ENCODE results near the gene KCNE5. TPM values are rescaled to one million over a fixed set of nuclear protein-coding genes. Genes with fewer than 3 reads are reported as not detected.
A peak's percentile ranks its signal among the peaks of the same experiment; 100 is the strongest.
"Not testable (repeated sequence)": the region's sequence is repeated elsewhere in the genome, so short reads cannot be mapped to it uniquely, and the experiment has no call there.

KCNE5 gene
- total RNA-seq (2021), result 0.90 and 1.4 TPM in 2 replicates
- Bru-seq, nascent RNA, result percentile 48 among the genes with signal in this experiment
- percentile 60 among the genes with signal in this experiment for BruChase-seq, experiment 1, labeled RNA remaining after a 2-hour chase
- percentile 85 among the genes with signal in this experiment for BruChase-seq, experiment 2, labeled RNA remaining after a 6-hour chase
- long read RNA-seq, result 0 reads

GRCh38 chrX:109624641-109625616 lies at the start of gene KCNE5:
Gene KCNE5 (minus strand): TSS chrX:109625172. CDS start chrX:109625020, 152 bp downstream.
- CTCF ChIA-PET, result no interaction called here
- Histone ChIP-seq H3K9me3 (ENCODE audit: insufficient read depth, low read depth) (no peaks in the 10 kb centered on the region), H3K4me2 (no peak within 1 kb of the TSS), H3K4me1 (replicated peaks; ENCODE audit: insufficient read depth) (no peaks in the 10 kb centered on the region), H3F3A (ENCODE audit: insufficient read depth, low read depth) (no peaks in the 10 kb centered on the region), H3K27ac (no peak within 1 kb of the TSS), H4K20me1 (ENCODE audit: insufficient read depth) (no peaks in the 10 kb centered on the region), H2AFZ (no peak within 1 kb of the TSS), H3K9me2 (ENCODE audit: insufficient read depth) (peaks cover 5% of the 10 kb centered on the region; the same call in 1 of the 2 replicates), H3K4me3 (no peak within 1 kb of the TSS), H3K36me3 (ENCODE audit: low read depth) (no peaks in the 10 kb centered on the region), H3K79me2 (ENCODE audit: low read depth) (no peaks in the 10 kb centered on the region), H3K27me3 (ENCODE audit: insufficient read depth, low read depth) (no peaks in the 10 kb centered on the region)
- intact Hi-C loops (cut with micrococcal nuclease; ENCODE audit: unreplicated experiment), result no loop called here
- TF ChIP-seq CTCF (conservative IDR thresholded peaks at IDR 0.05), result no peak
- TF ChIP-seq EZH2 (IDR thresholded peaks at IDR 0.05; ENCODE audit: low read depth), result no peak
- BruUV-seq (replicated peaks), result no TSS peak
- no peak for DNase-seq
- POLR2A ChIA-PET (ENCODE audit: unreplicated experiment), result no interaction called here

- Histone ChIP-seq H3K4me1 (replicated peaks; ENCODE audit: insufficient read depth) (no peaks in the 10 kb centered on the region), H3F3A (ENCODE audit: insufficient read depth, low read depth) (no peaks in the 10 kb centered on the region), H3K27me3 (ENCODE audit: insufficient read depth, low read depth) (no peaks in the 10 kb centered on the region), H3K9me2 (ENCODE audit: insufficient read depth) (no peaks in the 10 kb centered on the region), H2AFZ (no peak overlapping the region), H3K79me2 (ENCODE audit: low read depth) (no peaks in the 10 kb centered on the region), H3K9me3 (ENCODE audit: insufficient read depth, low read depth) (no peaks in the 10 kb centered on the region), H3K36me3 (ENCODE audit: low read depth) (no peaks in the 10 kb centered on the region; the same call in 1 of the 2 replicates), H3K27ac (no peak overlapping the region), H3K4me3 (no peak overlapping the region), H3K4me2 (no peak overlapping the region), H4K20me1 (ENCODE audit: insufficient read depth) (no peaks in the 10 kb centered on the region)
- ChIA-PET CTCF (no interaction called here), POLR2A (ENCODE audit: unreplicated experiment) (no interaction called here)
- TF ChIP-seq CTCF (conservative IDR thresholded peaks at IDR 0.05) (no peak), EZH2 (IDR thresholded peaks at IDR 0.05; ENCODE audit: low read depth) (no peak)
- BruUV-seq (replicated peaks), result no TSS peak
- DNase-seq, result no peak
- intact Hi-C loops (cut with micrococcal nuclease; ENCODE audit: unreplicated experiment), result no loop called here
These were observed 47.3 kb upstream of the KCNE5 start for GRCh38 chrX:109672239-109672638.

GRCh38 chrX:109671170-109671569 lies 46.2 kb upstream of the KCNE5 start:
- H3K27ac ChIP-seq; H3F3A ChIP-seq (ENCODE audit: insufficient read depth, low read depth); POLR2A ChIA-PET (ENCODE audit: unreplicated experiment); H3K27me3 ChIP-seq (ENCODE audit: insufficient read depth, low read depth); H3K79me2 ChIP-seq (ENCODE audit: low read depth); BruUV-seq (replicated peaks); H3K9me2 ChIP-seq (ENCODE audit: insufficient read depth); intact Hi-C loops (cut with micrococcal nuclease; ENCODE audit: unreplicated experiment); H4K20me1 ChIP-seq (ENCODE audit: insufficient read depth); CTCF ChIA-PET; H2AFZ ChIP-seq; H3K9me3 ChIP-seq (ENCODE audit: insufficient read depth, low read depth); H3K4me1 ChIP-seq (replicated peaks; ENCODE audit: insufficient read depth); H3K4me2 ChIP-seq; H3K36me3 ChIP-seq (ENCODE audit: low read depth); DNase-seq; H3K4me3 ChIP-seq: not testable (repeated sequence)
